HTERT RPE-1 (cell line): ENCODE measurements around the gene CLMN.
"Not testable (repeated sequence)": the region's sequence is repeated elsewhere in the genome, so short reads cannot be mapped to it uniquely, and the experiment has no call there.

Experiments
- in situ Hi-C: fragments of 300-500 bp; cut with MboI; formaldehyde crosslinking; loops from 4 replicates; pipeline ENCODE4 v1.14.3; 2020; ENCODE audit warnings: low sequenced_read_pairs

The CLMN gene

DNA sequence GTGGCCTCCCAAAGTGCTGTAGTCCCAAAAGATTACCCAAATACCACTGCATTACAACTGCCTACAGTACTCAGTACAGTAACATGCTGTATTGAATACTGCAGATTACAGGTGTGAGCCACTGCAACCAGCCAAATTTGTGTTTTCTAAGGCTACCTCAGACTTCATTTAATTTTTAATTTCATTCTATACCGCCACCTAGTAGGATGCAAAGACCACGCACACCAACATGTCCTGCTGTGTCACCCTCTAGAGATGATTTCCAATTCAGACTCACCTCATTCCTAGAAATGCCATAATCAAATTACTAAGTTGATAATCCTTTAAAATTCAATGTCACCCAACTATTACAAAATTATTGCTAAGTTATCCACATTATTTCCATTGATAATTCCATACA is 177.5 kb downstream of the CLMN start:
- in situ Hi-C loops = no loop called here

DNA sequence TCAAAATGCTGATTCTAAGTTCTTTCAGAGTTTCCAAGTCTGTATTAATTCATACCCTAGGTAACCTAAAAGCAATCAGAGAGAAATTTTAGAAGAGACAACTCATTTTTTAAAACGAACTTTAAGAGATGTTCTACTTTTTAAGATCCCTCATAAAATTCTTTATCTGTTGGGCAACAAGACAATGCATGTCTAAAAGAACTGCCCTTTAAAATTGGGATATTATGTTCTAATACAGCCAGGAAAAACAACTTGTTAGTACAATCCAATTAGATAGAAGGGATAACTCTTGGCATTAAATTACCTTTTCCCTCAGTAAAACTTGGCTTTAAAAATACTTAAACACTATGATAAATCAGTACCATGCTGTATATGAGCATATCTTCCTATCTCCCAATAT is 178.0 kb downstream of the CLMN start:
- in situ Hi-C loops = no loop called here

DNA sequence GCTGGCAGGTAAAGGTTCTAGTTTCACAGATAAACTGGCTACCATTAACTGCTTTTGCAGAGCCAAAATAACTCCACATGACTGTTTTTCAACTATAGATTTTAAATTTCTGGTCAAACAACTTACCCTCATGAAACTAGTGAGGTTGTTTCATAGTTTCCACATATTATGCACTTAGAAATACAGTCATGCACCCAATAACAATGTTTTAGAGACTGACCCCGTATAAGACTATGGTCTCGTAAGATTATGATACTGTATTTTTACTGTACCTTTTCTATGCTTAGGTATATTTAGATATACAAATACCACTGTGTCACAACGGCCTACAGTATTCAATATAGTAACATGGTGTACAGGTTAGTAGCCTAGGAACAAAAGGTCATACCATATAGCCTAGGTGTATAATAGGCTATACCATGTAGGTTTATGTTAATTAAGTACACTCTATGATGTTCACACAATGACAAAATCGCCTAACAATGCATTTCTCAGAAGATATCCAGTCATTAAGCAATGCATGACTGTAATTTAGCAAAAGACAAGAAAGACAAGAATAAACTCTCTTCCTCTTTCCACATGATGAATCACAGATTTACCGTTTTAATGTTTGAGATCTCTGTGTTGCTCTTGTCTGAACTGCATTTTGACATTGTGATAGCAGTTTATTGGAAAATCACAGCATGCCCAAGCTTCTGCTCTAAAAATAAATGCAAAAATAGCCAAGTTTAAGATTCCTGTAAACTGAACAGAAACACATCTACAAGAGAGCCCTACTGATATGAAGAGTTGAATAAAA is 179.4 kb downstream of the CLMN start:
- in situ Hi-C loops = no loop called here

DNA sequence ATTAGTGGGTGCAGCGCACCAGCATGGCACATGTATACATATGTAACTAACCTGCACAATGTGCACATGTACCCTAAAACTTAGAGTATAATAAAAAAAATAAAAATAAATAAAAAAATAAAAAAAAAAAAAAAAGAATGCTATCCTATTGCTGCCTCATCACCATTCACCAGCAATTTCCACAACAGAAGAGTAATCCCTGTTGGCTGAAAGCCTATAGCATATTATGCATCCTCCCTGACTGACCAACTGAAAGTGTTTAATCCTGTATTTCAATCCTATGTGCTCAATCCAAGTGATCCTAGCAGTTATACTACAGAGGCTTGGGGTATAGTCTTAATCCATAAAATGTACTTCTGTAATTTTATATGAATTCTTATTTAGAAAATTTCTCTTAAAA is 180.8 kb downstream of the CLMN start:
- in situ Hi-C loops = no loop called here

DNA sequence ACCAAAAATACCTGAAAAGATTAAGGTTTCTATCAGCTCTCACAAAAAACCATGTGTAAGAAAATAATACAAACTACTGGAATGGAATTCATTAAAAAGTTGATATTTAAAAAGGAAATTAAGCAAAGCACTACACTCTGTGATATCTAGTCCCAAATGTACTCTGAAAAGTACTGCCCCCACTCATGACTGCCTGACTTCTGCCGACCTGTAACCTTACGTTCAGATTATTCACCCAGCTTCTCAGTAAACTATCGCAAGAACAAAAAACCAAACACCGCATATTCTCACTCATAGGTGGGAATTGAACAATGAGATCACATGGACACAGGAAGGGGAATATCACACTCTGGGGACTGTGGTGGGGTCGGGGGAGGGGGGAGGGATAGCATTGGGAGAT is 181.3 kb downstream of the CLMN start:
- in situ Hi-C loops = not testable (repeated sequence)

GRCh38 chr14:95137804-95138167 is 181.9 kb downstream of the CLMN start:
- in situ Hi-C loops = no loop called here

DNA sequence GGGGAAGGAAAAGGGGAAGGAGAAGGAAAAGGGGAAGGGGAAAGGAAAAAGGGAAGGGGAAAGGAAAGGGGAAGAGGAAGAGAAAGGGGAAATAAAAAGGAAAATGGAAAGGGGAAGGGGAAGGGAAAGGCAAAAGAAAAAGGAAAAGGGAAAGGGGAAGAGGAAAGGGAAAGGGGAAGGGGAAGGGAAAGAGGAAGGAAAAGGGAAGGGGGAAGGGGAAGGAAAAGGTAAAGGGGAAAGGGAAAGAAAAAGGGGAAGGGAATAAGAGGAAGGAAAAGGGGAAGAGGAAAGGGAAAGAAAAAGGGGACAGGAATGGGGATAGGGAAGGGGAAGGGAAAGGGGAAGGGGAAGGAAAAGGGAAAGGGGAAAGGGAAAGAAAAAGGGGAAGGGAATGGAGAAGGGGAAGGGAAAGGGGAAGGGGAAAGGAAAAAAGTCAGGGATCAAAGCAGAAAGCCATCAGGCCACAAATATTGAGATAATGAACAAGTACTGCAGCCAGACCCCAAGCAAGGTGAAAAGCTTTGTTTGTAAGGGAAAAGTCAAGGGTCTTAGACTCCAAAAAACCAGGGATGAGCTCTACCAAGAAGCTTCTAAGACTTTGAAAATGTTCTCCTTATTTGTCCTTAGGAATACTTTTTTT is 182.4 kb downstream of the CLMN start:
- in situ Hi-C loops = no loop called here

DNA sequence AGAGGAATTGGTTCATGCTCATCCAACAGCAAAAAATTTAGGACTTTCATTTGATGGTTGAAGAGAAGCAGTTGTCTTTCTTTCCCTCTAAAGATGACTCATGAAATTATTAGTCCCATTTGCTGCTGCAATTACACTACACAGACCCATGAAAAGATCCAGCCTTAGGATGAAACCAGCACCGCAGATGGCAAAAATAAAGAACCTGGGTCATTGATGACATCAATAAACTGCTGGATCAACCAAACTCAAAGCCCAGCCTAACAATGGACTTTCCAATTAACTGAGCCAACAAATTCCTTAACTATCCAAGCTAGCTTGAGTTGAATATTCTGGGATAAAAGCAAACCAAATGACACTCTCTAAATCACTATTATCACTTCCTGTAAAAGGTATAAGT is 183.1 kb downstream of the CLMN start:
- in situ Hi-C loops = no loop called here

- in situ Hi-C loops = no loop called here
Observed at GRCh38 chr14:95134304-95134933, 185.3 kb downstream of the CLMN start.

- in situ Hi-C loops = no loop called here
Observed at GRCh38 chr14:95133282-95133681, 186.4 kb downstream of the CLMN start.

- in situ Hi-C loops = no loop called here
Observed at GRCh38 chr14:95132760-95133159, 186.9 kb downstream of the CLMN start.
